Osteoblast (primary cell): Measurements from ENCODE around the gene GK2. TPM values are rescaled to one million over a fixed set of nuclear protein-coding genes. Genes with fewer than 3 reads are reported as not detected.

ENCODE experiments used
- DNase-seq: peaks from one replicate; pipeline ENCODE4 v3.0.0; 2011; ENCODE audit warnings: low spot score, mixed read lengths; ENCODE audit not compliant: insufficient read length; ENCODE audit errors: missing footprints
- H2AFZ ChIP-seq: 2 replicates; pipeline ENCODE4 v1.6.0; 2011; ENCODE audit warnings: mild to moderate bottlenecking, low read length
- H3K27ac ChIP-seq: 2 replicates; pipeline ENCODE4 v1.5.1; 2011; ENCODE audit warnings: mild to moderate bottlenecking, low read depth, low read length, moderate library complexity
- H3K27me3 ChIP-seq: 2 replicates; pipeline ENCODE4 v1.6.0; 2012; ENCODE audit warnings: mild to moderate bottlenecking, control low read depth, inconsistent platforms, low read length, moderate library complexity; ENCODE audit not compliant: insufficient read depth
- H3K36me3 ChIP-seq: 2 replicates; pipeline ENCODE4 v1.5.1; 2011; ENCODE audit warnings: mild to moderate bottlenecking, low read length, control low read depth, moderate library complexity; ENCODE audit not compliant: insufficient read depth
- H3K4me1 ChIP-seq: 2 replicates; pipeline ENCODE4 v1.5.1; 2011; ENCODE audit warnings: mild to moderate bottlenecking, low read length, control low read depth, moderate library complexity; ENCODE audit not compliant: insufficient read depth
- H3K4me2 ChIP-seq: 2 replicates; pipeline ENCODE4 v1.6.0; 2011; ENCODE audit warnings: mild to moderate bottlenecking, low read length; ENCODE audit not compliant: insufficient read depth
- H3K4me3 ChIP-seq: fragments of 200-600 bp; sonication (generic); 3 replicates; pipeline ENCODE4 v1.5.1; 2012; ENCODE audit warnings: mild to moderate bottlenecking, low read length, inconsistent platforms; ENCODE audit not compliant: insufficient read depth
- H3K79me2 ChIP-seq: 2 replicates; pipeline ENCODE4 v1.6.0; 2012; ENCODE audit warnings: mild to moderate bottlenecking, low read length, control low read depth, inconsistent platforms; ENCODE audit not compliant: insufficient read depth
- H3K9me3 ChIP-seq: 2 replicates; pipeline ENCODE4 v1.5.1; 2011; ENCODE audit warnings: low read depth, low read length, control low read depth
- H4K20me1 ChIP-seq: 2 replicates; pipeline ENCODE4 v1.6.0; 2012; ENCODE audit warnings: mild to moderate bottlenecking, low read length, control low read depth; ENCODE audit not compliant: insufficient read depth
- total RNA-seq: library from RNA; depleted of rRNA; stranded (reverse); fragments of >200 nt; gene quantifications from 2 replicates; pipeline ENCODE4 v1.2.3, GENCODE V29; 2012
- TF ChIP-seq, protein P1 (sequence below): IDR thresholded peaks from 2 replicates; pipeline ENCODE4 v1.5.1; 2011; ENCODE audit warnings: mild to moderate bottlenecking, low read depth, low read length, moderate library complexity; ENCODE audit errors: extremely low read depth

The GK2 gene
- total RNA-seq, 1 donor, result not detected

DNA sequence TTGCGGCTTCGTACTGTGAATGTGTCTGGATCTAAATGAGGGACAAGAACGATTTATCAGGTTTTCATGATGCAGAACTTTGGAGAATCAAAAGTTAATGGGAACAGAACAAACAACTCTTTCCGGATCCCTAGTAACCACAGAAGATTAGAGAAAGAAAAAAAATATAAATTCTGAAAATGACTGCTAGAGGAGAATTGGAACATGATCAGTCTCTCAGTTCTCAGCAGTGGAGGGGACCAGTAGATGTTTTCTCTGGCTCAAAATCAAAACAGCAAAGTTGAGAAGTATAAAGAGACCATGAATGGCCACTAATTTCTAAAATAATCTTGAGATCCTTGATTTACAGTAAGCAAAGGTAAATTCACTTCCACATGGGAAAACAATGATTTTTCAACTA lies 38.1 kb upstream of the GK2 start:
- Histone ChIP-seq H3K36me3 (no peaks in the 10 kb centered on the region), H3K79me2 (no peaks in the 10 kb centered on the region), H3K9me3 (no peaks in the 10 kb centered on the region), H3K27ac (no peak overlapping the region), H3K4me1 (no peaks in the 10 kb centered on the region), H2AFZ (no peak overlapping the region), H3K27me3 (no peaks in the 10 kb centered on the region), H4K20me1 (no peaks in the 10 kb centered on the region), H3K4me2 (no peak overlapping the region), H3K4me3 (no peak overlapping the region)
- TF ChIP-seq, protein P1, sequence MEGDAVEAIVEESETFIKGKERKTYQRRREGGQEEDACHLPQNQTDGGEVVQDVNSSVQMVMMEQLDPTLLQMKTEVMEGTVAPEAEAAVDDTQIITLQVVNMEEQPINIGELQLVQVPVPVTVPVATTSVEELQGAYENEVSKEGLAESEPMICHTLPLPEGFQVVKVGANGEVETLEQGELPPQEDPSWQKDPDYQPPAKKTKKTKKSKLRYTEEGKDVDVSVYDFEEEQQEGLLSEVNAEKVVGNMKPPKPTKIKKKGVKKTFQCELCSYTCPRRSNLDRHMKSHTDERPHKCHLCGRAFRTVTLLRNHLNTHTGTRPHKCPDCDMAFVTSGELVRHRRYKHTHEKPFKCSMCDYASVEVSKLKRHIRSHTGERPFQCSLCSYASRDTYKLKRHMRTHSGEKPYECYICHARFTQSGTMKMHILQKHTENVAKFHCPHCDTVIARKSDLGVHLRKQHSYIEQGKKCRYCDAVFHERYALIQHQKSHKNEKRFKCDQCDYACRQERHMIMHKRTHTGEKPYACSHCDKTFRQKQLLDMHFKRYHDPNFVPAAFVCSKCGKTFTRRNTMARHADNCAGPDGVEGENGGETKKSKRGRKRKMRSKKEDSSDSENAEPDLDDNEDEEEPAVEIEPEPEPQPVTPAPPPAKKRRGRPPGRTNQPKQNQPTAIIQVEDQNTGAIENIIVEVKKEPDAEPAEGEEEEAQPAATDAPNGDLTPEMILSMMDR, result no peak
- DNase-seq, result no peak

DNA sequence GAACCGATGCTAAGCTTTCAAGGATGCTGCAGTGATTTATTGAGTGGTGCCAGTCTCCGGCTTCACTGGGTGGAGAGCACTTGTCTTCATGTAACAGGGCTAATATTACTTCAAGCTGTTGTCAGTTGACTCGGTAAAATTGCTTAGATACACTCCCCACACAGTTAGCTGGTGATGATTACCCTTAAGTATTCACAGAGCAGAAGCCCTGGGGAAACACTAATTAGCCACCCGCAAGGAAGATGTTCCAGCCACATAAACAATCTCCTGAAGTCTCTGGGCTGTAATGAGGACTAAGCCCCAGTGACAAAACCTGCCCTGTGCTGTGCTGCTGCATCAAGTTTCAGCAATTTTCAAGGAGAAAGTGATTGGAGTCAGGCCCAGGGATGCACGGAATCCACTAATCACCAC lies 37.3 kb upstream of the GK2 start:
- Histone ChIP-seq H3K27ac (no peak overlapping the region), H3K27me3 (no peaks in the 10 kb centered on the region), H3K4me3 (no peak overlapping the region), H2AFZ (no peak overlapping the region), H3K79me2 (no peaks in the 10 kb centered on the region), H3K4me1 (no peaks in the 10 kb centered on the region), H3K9me3 (no peaks in the 10 kb centered on the region), H3K36me3 (no peaks in the 10 kb centered on the region), H3K4me2 (no peak overlapping the region), H4K20me1 (no peaks in the 10 kb centered on the region)
- DNase-seq, result no peak
- TF ChIP-seq, protein P1, result no peak

DNA sequence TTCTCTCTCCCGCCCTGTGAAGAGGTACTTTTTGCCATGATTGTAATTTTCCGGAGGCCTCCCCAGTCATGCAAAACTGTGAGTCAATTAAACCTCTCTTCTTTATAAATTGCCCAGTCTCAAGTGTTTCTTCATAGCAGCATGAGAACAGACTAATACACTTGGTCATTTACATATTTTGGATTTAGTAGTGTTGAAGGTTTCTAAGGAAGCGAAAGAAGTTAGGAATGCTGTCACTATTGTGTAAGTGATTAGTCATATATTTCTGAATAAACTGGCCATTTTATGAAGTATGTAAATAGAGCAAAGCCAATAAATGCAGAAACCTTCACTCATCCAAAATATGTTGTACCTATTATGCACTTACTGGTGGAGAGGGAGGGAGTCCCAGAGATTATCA lies 34.4 kb upstream of the GK2 start:
- no peak for DNase-seq

DNA sequence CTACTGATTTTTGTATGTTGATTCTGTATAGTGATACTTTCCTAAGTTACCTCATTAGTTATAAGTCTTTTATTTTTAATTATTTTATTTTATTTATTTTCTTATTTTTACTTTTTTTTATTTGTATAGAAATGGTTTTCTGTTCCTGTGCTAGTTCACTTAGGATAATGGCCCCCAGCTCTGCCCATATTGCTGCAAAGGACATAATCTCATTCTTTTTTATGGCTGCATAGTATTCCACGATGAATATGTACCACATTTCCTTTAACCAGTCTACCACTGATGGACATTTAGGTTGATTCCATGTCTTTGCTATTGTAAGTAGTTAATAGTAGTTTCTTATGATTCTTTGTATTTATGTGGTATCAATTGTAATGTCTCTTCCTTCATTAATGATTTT lies 31.5 kb upstream of the GK2 start:
- Histone ChIP-seq H3K9me3 (no peaks in the 10 kb centered on the region), H3K4me2 (no peak overlapping the region), H3K4me1 (no peaks in the 10 kb centered on the region), H3K4me3 (no peak overlapping the region), H3K27me3 (no peaks in the 10 kb centered on the region), H4K20me1 (no peaks in the 10 kb centered on the region), H3K79me2 (no peaks in the 10 kb centered on the region), H3K36me3 (no peaks in the 10 kb centered on the region), H2AFZ (no peak overlapping the region), H3K27ac (no peak overlapping the region)
- DNase-seq, result no peak
- TF ChIP-seq, protein P1, result no peak

More for the DNA sequence above, 34.4 kb upstream of the GK2 start:
- Histone ChIP-seq H3K9me3 (no peaks in the 10 kb centered on the region), H3K4me3 (no peak overlapping the region), H3K36me3 (no peaks in the 10 kb centered on the region), H3K4me1 (no peaks in the 10 kb centered on the region), H3K79me2 (no peaks in the 10 kb centered on the region), H4K20me1 (no peaks in the 10 kb centered on the region), H3K27ac (no peak overlapping the region), H3K4me2 (no peak overlapping the region), H2AFZ (no peak overlapping the region), H3K27me3 (no peaks in the 10 kb centered on the region)
- TF ChIP-seq, protein P1, result no peak
